Activated CD8-positive, alpha-beta memory T cell treated with anti-CD3 and anti-CD28 coated beads for 1 hour (primary cell): ENCODE data around the gene FAM83E.
"Not testable (repeated sequence)": the region's sequence is repeated elsewhere in the genome, so short reads cannot be mapped to it uniquely, and the experiment has no call there.

Source experiments
- DNase-seq, 2 donors: peaks; one replicate each; pipeline ENCODE4 v3.0.0-alpha.2; 2020; ENCODE audit warnings: low read depth in 1 of 2; ENCODE audit errors: extremely low read depth in 1 of 2

The FAM83E gene

DNA sequence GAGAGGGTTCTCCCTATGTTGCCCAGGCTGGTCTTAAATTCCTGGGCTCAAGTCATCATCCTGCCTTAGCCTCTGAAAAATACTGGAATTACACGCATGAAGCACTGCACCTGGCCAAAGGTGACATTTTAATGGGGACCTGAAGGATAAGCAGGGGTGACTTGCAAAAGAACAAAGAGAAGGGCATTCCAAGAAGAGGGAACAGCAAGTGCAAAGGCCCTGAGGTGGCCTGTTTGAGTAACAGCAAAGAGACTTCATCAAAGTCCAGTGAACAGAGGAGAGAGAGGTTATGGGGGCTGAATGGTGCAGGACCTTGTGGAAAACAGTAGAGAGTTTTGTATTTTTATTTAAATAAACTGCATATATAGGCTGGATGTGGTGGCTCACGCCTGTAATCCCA is 27.0 kb upstream of the FAM83E start:
- no peak for DNase-seq

DNA sequence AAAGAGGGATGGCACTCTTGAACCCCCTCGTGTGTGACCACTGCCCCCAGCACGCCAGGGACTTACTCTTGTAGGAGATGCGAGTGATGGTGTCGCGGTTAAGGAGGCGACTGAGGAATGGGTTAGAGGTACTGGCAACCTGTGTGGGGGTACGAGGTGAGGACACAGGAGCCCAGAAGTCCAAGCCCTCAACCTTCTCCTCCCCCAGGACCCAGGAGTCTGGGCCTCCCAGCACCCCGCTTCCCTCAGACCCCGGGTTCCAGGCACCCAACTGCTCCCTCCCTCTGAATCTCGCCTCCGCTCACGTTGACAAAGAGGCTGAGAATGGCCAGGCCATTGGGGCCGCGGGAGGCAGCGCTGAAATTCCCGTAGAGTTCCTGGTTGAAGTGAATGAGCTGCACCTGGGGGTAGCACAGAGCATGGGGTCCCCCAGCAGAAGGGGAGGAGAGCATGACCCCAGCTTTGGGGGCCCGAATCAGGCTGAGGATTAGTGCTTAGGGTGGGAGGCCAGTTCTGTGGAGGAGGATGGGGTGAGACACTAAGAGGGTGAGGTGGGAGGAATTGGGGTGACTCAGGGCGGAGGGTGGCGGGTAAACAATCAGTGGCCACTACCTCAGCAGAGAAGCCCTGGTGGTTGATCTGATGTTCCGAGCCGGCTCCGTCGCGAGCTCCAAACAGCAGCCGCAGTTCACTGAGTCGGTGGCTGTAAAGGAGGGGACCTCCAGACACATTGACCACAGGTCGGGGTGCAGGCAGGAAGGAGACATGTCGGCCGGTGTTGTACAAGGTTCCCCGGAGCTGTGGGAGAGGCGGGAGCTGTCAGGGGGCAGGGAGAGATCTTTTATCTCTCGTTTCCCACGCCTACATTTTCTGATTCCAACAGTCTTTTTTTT is 24.9 kb upstream of the FAM83E start:
- DNase-seq = no peak

GRCh38 chr19:48638831-48639381 is 24.0 kb upstream of the FAM83E start:
- DNase-seq = no peak

- peak; percentile 56 to 61 for DNase-seq
These were observed 23.3 kb upstream of the FAM83E start for GRCh38 chr19:48637948-48638830.

DNA sequence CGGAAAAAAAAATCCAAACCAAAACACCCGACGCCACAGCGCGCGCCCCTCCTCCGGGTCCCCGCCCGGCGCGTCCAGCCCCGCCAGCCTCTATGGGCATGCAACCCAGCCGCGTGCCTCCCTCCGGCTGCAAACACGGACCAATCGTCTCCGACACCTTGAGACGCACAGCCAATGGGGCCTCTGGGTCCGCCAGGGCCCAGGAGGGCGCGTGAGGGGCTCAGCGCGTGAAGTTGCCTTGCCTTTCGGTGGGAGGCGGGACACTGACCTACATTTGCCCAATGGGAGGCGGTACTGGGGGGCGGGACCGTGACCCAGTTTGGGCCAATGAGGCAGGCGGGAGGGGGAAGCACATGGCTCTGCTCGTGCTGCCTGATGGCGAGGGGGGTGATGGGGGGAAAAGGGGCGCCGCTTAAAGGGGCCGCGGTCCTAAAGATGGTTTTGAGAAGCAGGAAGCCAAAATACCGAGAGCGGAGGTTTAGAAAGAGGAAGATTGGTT is 22.6 kb upstream of the FAM83E start:
- DNase-seq = peak; percentile 98 to 99

- DNase-seq = no peak
These were observed 22.1 kb upstream of the FAM83E start, which contains the start of gene DBP for GRCh38 chr19:48636859-48637448. Gene DBP, minus strand, starts transcription at chr19:48637379. Its CDS starts 385 bp downstream, at chr19:48636994.

- DNase-seq = no peak
These were observed 21.3 kb upstream of the FAM83E start for GRCh38 chr19:48635966-48636858.

DNA sequence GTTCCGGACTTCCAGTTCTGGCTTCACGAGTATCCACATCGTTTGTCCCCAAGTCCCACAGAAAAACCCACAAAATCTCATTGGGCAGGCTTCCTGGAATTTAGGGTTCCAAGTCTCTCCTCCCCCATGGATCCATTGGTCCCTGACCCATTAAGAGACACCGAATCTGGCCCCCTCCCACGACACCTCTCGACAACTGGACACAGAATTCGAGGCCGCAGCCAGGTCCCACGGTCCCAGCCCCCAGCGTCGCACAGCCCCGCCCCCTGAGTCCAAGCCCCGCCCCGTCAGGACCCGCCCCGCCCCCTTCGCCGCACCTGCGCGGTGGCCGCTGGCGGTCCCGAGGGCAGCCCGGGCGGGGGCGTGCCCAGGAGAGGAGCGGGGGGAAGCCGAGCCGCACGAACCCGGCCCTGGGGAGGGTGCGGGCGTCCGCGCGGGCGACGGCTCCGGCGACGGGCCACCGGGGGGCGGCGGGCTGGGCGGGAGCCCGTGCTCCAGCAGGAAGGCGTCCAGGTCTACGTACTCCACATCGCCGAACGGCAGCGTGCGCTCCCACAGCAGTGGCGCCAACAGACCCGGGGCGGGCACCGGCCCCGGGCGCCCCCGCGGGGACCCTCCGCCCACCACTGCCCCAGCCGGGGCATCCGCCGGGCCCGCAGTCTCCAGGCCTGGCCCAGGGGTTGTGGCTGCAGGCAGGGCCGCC is 20.5 kb upstream of the FAM83E start:
- DNase-seq = peak in 1 of 2 donors; percentile 63

- peak; percentile 81 to 84 for DNase-seq
These were observed 19.8 kb upstream of the FAM83E start for GRCh38 chr19:48634424-48635262.

DNA sequence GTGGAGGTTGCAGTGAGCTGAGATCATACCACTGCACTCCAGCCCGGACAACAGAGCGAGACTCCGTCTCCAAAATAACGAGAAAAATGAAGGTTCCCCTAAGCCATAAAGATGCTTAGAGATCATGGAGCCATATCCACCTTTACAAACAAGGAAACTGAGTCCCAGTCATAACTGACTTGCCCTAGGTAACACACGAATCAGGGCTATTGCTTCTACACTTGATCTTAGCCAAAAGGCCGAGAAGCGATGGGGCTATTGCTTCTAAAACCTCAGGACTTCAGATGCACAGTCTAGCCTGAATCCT is 19.1 kb upstream of the FAM83E start:
- DNase-seq = no peak

- no peak for DNase-seq
These were observed 18.5 kb upstream of the FAM83E start for GRCh38 chr19:48633148-48634035.

DNA sequence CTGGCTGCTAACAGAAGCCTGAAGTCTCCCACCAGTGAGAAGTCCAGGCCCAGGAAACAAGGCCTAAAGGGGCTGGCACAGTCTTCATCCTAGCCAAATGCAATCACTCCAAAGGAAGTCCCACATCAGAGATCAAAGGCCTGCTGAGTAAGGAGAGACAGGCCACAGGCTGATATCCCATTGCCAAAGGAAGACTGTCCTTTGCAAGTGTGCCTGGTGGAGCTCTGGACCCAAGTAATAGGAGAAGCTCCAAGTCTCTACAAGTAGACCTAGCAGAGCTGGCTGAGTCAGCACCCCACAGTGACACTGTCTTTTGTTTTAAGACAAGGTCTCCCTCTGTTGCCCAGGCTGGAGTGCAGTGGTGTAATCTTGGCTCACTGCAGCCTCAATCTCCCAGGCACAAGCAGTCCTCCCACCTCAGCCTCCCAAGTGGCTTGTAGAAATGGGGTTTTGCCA is 17.8 kb upstream of the FAM83E start:
- no peak for DNase-seq

- DNase-seq = not testable (repeated sequence)
These were observed 17.4 kb upstream of the FAM83E start for GRCh38 chr19:48632286-48632685.

- DNase-seq = no peak
These were observed 16.3 kb upstream of the FAM83E start for GRCh38 chr19:48631225-48631624.

- DNase-seq = no peak
These were observed 15.6 kb upstream of the FAM83E start for GRCh38 chr19:48630296-48631063.

DNA sequence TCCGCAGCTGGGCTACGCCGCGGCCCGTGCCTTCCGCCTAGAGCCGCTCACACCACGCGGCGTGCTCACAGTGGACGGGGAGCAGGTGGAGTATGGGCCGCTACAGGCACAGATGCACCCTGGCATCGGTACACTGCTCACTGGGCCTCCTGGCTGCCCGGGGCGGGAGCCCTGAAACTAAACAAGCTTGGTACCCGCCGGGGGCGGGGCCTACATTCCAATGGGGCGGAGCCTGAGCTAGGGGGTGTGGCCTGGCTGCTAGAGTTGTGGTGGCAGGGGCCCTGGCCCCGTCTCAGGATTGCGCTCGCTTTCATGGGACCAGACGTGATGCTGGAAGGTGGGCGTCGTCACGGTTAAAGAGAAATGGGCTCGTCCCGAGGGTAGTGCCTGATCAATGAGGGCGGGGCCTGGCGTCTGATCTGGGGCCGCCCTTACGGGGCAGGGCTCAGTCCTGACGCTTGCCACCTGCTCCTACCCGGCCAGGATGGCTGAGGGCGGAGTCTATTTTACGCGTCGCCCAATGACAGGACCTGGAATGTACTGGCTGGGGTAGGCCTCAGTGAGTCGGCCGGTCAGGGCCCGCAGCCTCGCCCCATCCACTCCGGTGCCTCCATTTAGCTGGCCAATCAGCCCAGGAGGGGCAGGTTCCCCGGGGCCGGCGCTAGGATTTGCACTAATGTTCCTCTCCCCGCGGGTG is 14.9 kb upstream of the FAM83E start:
- no peak for DNase-seq
